ACC112 (cell line): Measurements from ENCODE around the gene MYO7A.

Source experiments
- H2AFZ ChIP-seq: fragments of 200-600 bp; sonication (generic); one replicate; pipeline ENCODE4 v1.6.0; 2017; ENCODE audit warnings: antibody characterized with exemption, low read length; ENCODE audit not compliant: unreplicated experiment
- H3K27ac ChIP-seq: fragments of 200-600 bp; sonication (generic); 2 replicates; pipeline ENCODE4 v1.5.1; 2014; ENCODE audit warnings: low read depth, mild to moderate bottlenecking, antibody characterized with exemption, low read length, moderate library complexity
- H3K27me3 ChIP-seq: fragments of 200-600 bp; sonication (generic); 2 replicates; pipeline ENCODE4 v1.6.1; 2014; ENCODE audit warnings: mild to moderate bottlenecking, antibody characterized with exemption, low read length, moderate library complexity, mixed read lengths; ENCODE audit not compliant: insufficient read depth
- H3K36me3 ChIP-seq: fragments of 200-600 bp; sonication (generic); 2 replicates; pipeline ENCODE4 v1.6.1; 2016; ENCODE audit warnings: mild to moderate bottlenecking, antibody characterized with exemption, low read length, moderate library complexity, mixed read lengths; ENCODE audit not compliant: insufficient read depth
- H3K4me1 ChIP-seq: fragments of 200-600 bp; sonication (generic); one replicate; pipeline ENCODE4 v1.6.1; 2016; ENCODE audit warnings: low read length, mixed read lengths; ENCODE audit not compliant: insufficient read depth, unreplicated experiment, control insufficient read depth
- H3K4me3 ChIP-seq: fragments of 200-600 bp; sonication (generic); 2 replicates; pipeline ENCODE4 v1.5.1; 2014; ENCODE audit warnings: mild to moderate bottlenecking, low read depth, low read length
- H3K79me2 ChIP-seq: fragments of 200-600 bp; sonication (generic); one replicate; pipeline ENCODE4 v1.6.0; 2016; ENCODE audit warnings: low read length; ENCODE audit not compliant: control insufficient read depth, unreplicated experiment, insufficient read depth

The MYO7A gene

DNA sequence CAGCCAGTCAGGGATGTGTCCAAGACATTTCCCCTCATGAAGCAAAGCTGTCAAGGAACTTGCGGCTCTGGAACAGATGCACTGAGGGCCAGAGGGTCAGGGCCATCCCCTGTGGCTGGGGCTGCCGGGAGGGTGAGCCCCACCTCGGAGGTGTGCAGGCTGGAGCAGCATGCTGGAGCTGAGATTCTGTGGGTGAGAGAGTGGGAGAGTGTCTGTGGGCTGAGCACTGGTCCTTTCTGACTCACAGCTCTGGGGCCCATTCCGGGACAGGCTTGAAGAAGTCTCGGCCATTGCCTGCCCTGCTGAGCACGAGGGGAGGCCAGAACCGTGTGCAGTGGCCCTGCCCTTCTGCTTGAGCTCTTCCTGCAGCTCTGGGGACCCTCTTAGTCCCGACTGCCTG lies 23.3 kb upstream of the MYO7A start:
- H3K36me3 ChIP-seq, result no peaks in the 10 kb centered on the region
- H3K27me3 ChIP-seq, result no peaks in the 10 kb centered on the region
- peaks cover 36% of the 10 kb centered on the region for H3K4me1 ChIP-seq
- H2AFZ ChIP-seq, result no peak overlapping the region
- H3K4me3 ChIP-seq, result no peak overlapping the region
- H3K27ac ChIP-seq, result no peak overlapping the region
- no peaks in the 10 kb centered on the region for H3K79me2 ChIP-seq

DNA sequence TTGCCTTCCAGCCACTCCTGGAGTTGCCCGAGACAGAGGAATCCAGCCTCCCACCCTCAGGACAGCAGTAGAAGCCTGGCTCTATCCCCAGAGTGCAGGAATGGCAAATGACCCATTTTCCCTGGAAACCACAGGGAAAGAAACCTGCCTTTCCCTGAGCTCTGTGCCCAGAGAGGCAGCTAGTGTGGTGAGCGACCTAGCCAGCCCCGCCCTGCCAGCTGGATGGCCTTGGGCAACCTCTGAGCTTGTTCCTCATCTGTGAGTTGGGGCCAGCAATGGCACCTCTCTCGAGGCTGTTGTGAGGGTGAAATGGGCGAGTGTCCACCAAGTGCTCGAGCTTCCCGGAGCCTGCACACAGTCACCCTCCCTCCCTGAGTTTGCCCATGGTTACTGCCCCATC lies 21.7 kb upstream of the MYO7A start:
- no peaks in the 10 kb centered on the region for H3K27me3 ChIP-seq

GRCh38 chr11:77106759-77107158 lies 21.3 kb upstream of the MYO7A start:
- Histone ChIP-seq H3K27ac (no peak overlapping the region), H3K27me3 (no peaks in the 10 kb centered on the region), H2AFZ (no peak overlapping the region), H3K79me2 (no peaks in the 10 kb centered on the region), H3K36me3 (no peaks in the 10 kb centered on the region), H3K4me3 (no peak overlapping the region), H3K4me1 (peaks cover 56% of the 10 kb centered on the region)

More for the DNA sequence above, 21.7 kb upstream of the MYO7A start:
- peaks cover 52% of the 10 kb centered on the region for H3K4me1 ChIP-seq
- no peak overlapping the region for H2AFZ ChIP-seq
- H3K4me3 ChIP-seq, result no peak overlapping the region
- no peaks in the 10 kb centered on the region for H3K36me3 ChIP-seq
- H3K27ac ChIP-seq, result no peak overlapping the region
- no peaks in the 10 kb centered on the region for H3K79me2 ChIP-seq

GRCh38 chr11:77107950-77108349 lies 20.1 kb upstream of the MYO7A start:
- Histone ChIP-seq H3K36me3 (no peaks in the 10 kb centered on the region), H3K4me3 (no peak overlapping the region), H3K79me2 (no peaks in the 10 kb centered on the region), H3K4me1 (peaks cover 60% of the 10 kb centered on the region), H3K27ac (peak overlapping the region; percentile 83), H2AFZ (no peak overlapping the region), H3K27me3 (no peaks in the 10 kb centered on the region)

GRCh38 chr11:77108436-77108835 lies 19.6 kb upstream of the MYO7A start:
- H3K4me1 ChIP-seq, result peaks cover 65% of the 10 kb centered on the region
- H3K79me2 ChIP-seq, result no peaks in the 10 kb centered on the region
- H3K27me3 ChIP-seq, result no peaks in the 10 kb centered on the region
- H3K36me3 ChIP-seq, result no peaks in the 10 kb centered on the region
- H3K4me3 ChIP-seq, result no peak overlapping the region
- no peak overlapping the region for H2AFZ ChIP-seq
- peak overlapping the region; percentile 83 for H3K27ac ChIP-seq

DNA sequence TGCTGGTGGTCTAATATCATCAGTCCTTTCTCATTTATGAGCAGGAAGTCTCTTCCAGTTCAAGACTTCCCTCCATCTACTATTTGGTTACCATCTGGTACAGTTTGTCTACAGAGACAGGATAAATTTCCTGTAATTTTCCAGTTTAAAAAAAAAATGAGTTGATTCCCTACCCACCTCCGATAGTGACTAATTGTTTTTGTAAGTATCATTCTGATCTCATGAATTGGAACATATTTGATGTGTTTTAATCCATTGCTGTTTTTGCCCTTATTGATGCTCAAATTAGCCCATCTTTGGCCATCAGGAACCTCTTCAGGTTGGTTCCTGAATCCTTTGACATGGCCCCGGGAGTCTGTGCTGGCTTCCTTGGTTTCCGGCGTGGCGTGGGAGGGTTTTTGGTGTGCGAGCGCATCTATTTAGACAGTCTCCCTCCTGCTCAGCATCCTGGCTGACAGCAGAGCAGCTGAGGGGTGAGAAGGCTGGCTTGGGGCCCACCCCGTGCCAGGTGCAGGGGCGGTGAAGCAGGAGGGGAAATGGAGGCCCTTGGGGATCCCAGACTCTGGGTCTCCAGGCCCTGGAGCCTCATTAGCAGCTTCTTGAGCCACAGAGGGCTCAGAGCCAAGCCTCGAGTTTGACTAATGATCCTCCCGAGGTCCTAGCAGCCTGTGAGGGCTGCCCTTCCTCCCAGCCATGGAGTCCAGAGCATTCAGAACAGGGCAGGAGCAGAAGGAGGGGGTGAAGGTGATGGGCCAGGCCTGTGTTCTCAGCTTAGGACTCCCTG lies 18.6 kb upstream of the MYO7A start:
- Histone ChIP-seq H2AFZ (no peak overlapping the region), H3K27me3 (no peaks in the 10 kb centered on the region), H3K36me3 (no peaks in the 10 kb centered on the region), H3K4me3 (peak overlapping the region; percentile 14; the same call in 1 of the 2 replicates), H3K4me1 (peaks cover 65% of the 10 kb centered on the region), H3K27ac (peak overlapping the region; percentile 83), H3K79me2 (no peaks in the 10 kb centered on the region)

DNA sequence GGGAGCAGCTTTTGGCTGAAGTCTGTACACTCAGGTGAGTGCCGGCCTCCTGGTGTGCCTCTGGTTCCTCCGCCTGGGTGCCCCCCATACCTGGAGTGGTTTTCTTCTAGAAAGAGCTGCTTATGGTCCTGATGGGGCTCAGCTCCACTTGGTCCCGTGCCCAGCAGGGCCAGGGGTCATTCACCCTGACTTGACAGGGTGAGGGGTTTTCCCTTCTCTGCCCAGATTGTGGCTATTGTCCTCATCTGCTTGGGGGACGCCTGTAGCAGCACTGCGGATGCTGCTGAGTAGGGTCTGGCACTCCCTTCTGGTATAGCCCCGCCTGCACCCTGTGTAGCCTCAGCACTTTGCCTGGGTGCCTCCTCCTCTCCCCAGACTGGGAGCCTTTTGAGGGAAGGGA lies 17.2 kb upstream of the MYO7A start:
- H3K27ac ChIP-seq, result peak overlapping the region; percentile 83
- H3K79me2 ChIP-seq, result no peaks in the 10 kb centered on the region
- no peaks in the 10 kb centered on the region for H3K36me3 ChIP-seq
- H3K27me3 ChIP-seq, result no peaks in the 10 kb centered on the region
- no peak overlapping the region for H2AFZ ChIP-seq
- H3K4me1 ChIP-seq, result peaks cover 65% of the 10 kb centered on the region
- no peak overlapping the region for H3K4me3 ChIP-seq

GRCh38 chr11:77111277-77111676 lies 16.8 kb upstream of the MYO7A start:
- Histone ChIP-seq H3K36me3 (no peaks in the 10 kb centered on the region), H3K27ac (peak overlapping the region; percentile 83; the same call in 1 of the 2 replicates)

DNA sequence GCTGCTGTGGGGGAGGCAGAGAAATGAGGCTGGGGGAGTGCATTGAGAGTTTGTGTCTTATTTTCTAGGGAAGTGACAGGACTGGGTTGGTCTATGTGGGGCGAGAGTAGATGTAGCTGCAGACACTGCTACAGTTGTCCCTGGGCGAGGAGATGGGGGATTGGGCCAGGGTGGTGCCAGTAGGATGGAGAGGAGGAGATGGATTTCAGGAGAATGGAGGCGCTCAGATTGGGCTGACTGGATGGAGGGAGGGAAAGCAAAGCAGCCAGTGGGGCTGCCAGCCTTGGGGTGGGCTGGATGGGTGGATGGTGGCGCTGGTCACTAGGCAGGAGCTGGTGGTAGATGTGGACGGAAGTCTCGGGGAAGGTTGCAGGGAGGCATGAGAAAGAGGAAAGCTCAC lies 16.1 kb upstream of the MYO7A start:
- Histone ChIP-seq H2AFZ (no peak overlapping the region), H3K4me3 (no peak overlapping the region), H3K27me3 (no peaks in the 10 kb centered on the region), H3K79me2 (no peaks in the 10 kb centered on the region), H3K4me1 (peaks cover 57% of the 10 kb centered on the region), H3K27ac (no peak overlapping the region), H3K36me3 (no peaks in the 10 kb centered on the region)

More at GRCh38 chr11:77111277-77111676, 16.8 kb upstream of the MYO7A start:
- peaks cover 61% of the 10 kb centered on the region for H3K4me1 ChIP-seq
- H3K4me3 ChIP-seq, result no peak overlapping the region
- no peak overlapping the region for H2AFZ ChIP-seq
- no peaks in the 10 kb centered on the region for H3K27me3 ChIP-seq
- H3K79me2 ChIP-seq, result no peaks in the 10 kb centered on the region

- Histone ChIP-seq H3K27ac (no peak overlapping the region), H3K4me3 (no peak overlapping the region), H2AFZ (no peak overlapping the region), H3K79me2 (no peaks in the 10 kb centered on the region), H3K4me1 (peaks cover 48% of the 10 kb centered on the region), H3K27me3 (no peaks in the 10 kb centered on the region), H3K36me3 (no peaks in the 10 kb centered on the region)
Observed at GRCh38 chr11:77112641-77113381, 15.2 kb upstream of the MYO7A start.
